HEK293 (cell line): ENCODE data around the gene PCSK1.

Source experiments
- CTCF ChIP-seq: fragments of 450-650 bp; formaldehyde crosslinking; IDR thresholded peaks from 2 replicates; pipeline ENCODE4 v1.5.1; 2016; ENCODE audit warnings: missing biosample characterization, missing genetic modification characterization
- PRDM10 ChIP-seq: fragments of 450-650 bp; formaldehyde crosslinking; IDR thresholded peaks from 2 replicates; pipeline ENCODE4 v1.5.1; 2016; ENCODE audit warnings: missing biosample characterization, missing genetic modification characterization
- REST ChIP-seq: fragments of 450-650 bp; formaldehyde crosslinking; IDR thresholded peaks from 2 replicates; pipeline ENCODE4 v1.5.1; 2016; ENCODE audit warnings: missing biosample characterization, missing genetic modification characterization
- SETDB1 ChIP-seq: IDR thresholded peaks from one replicate; pipeline ENCODE4 v1.6.1; 2017; ENCODE audit warnings: mild to moderate bottlenecking, low read length, moderate library complexity, mixed read lengths; ENCODE audit not compliant: insufficient read length
- ZFHX2 ChIP-seq: fragments of 450-650 bp; formaldehyde crosslinking; conservative IDR thresholded peaks from 2 replicates; pipeline ENCODE4 v1.5.1; 2016; ENCODE audit warnings: missing biosample characterization, missing genetic modification characterization
- ZNF10 ChIP-seq: fragments of 450-650 bp; formaldehyde crosslinking; IDR thresholded peaks from 2 replicates; pipeline ENCODE4 v1.5.1; 2017; ENCODE audit warnings: missing biosample characterization, missing genetic modification characterization
- ZNF274 ChIP-seq, 2 experiments: fragments of 200-500 bp in 1 of 2; fragments of 450-650 bp in 1 of 2; sonication (Bioruptor generic) in 1 of 2; formaldehyde crosslinking in 1 of 2; IDR thresholded peaks; 2 replicates each; pipeline versions ENCODE4 v1.5.1 to v1.6.1; 2014 to 2016; ENCODE audit warnings: borderline replicate concordance in 1 of 2, inconsistent platforms in 1 of 2, low read length in 1 of 2, missing biosample characterization in 1 of 2, missing genetic modification characterization in 1 of 2
- ZNF426 ChIP-seq: fragments of 450-650 bp; formaldehyde crosslinking; IDR thresholded peaks from 2 replicates; pipeline ENCODE4 v1.5.1; 2017; ENCODE audit warnings: missing biosample characterization, missing genetic modification characterization, mild to moderate bottlenecking, inconsistent platforms, moderate library complexity
- ZNF629 ChIP-seq: fragments of 450-650 bp; formaldehyde crosslinking; IDR thresholded peaks from 2 replicates; pipeline ENCODE4 v1.5.1; 2017; ENCODE audit warnings: missing biosample characterization, missing genetic modification characterization
- ZNF704 ChIP-seq: fragments of 450-650 bp; formaldehyde crosslinking; IDR thresholded peaks from 2 replicates; pipeline ENCODE4 v1.5.1; 2016; ENCODE audit warnings: missing biosample characterization, missing genetic modification characterization

GRCh38 chr5:96439477-96440184, 6.6 kb upstream of the PCSK1 start:
- TF ChIP-seq CTCF (tag by site-specific recombination) (no peak), PRDM10 (no peak), ZNF704 (tag by site-specific recombination) (no peak), ZNF274 (IDR thresholded peaks at IDR 0.05; ENCODE audit: low read length) (no peak), ZNF274 (tag by site-specific recombination; IDR thresholded peaks at IDR 0.05; ENCODE audit: borderline replicate concordance) (no peak), ZFHX2 (no peak), ZNF426 (tag by site-specific recombination) (no peak), SETDB1 (no peak), REST (no peak), ZNF10 (tag by site-specific recombination) (no peak), ZNF629 (tag by site-specific recombination) (no peak)
